Stimulated activated CD8-positive, alpha-beta memory T cell treated with anti-CD3 and anti-CD28 coated beads, Interleukin-12 subunit alpha, Interleukin-12 subunit beta, amount 100 ng/mL, for 24 hours (primary cell): ENCODE results near the gene FGFBP2.
A peak's percentile ranks its signal among the peaks of the same experiment; 100 is the strongest.

Experiments
- DNase-seq: peaks from one replicate; pipeline ENCODE4 v3.0.0-alpha.2; 2020; ENCODE audit errors: extremely low read depth

FGFBP2 gene

DNA sequence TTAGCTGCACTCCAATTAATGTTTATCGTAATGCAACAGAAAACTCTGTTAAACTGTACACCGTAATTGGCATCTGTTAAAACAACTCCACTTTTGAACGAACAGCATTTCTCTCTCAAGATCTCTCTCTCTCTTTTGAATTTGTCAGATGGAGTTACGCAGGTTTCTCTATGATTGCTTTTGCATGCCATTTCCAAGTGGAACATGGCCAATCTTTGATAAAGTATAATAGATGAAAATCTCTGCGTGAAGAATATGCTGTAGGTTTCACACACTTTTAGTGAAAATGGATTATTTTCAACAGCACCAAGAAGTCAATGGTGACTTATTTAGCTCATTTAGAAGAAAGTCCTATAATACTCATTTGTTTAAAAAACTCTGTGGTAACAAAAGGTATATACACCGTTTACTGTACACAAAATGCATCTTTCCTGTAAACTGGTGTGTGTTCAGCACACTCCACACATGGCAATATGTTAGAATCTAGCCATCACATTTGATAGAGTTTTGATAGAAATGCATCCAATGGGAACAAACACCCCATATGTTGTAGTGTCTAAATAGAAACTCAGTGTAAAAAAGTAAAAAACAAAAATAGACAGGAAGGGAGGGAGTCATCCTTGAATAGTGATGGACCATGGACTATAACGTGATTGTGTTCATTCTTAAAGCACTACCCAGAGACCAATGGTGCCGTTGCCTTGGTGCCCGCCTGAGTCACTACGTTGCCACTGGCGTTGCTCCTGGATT lies 5.8 kb upstream of the FGFBP2 start:
- no peak for DNase-seq

DNA sequence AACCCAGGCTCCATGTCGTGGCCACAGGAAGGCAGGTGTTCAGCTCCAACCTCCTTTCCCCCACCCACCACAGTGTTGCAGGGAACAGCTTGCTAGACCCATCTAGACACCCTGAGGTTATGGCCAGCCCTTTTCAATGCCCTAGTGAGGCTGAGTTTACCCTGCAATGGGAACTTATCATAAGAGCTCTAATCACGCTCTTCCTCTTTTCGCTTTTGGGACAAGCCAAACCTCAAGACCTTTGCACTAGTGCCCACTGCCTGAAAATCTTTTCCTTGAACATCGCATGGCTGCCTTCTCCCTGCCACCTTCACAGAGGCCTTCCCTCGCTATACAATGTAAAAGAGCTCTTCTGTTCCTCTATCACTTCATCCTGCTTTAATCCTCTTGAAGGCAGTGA lies 2.4 kb upstream of the FGFBP2 start:
- DNase-seq = no peak

DNA sequence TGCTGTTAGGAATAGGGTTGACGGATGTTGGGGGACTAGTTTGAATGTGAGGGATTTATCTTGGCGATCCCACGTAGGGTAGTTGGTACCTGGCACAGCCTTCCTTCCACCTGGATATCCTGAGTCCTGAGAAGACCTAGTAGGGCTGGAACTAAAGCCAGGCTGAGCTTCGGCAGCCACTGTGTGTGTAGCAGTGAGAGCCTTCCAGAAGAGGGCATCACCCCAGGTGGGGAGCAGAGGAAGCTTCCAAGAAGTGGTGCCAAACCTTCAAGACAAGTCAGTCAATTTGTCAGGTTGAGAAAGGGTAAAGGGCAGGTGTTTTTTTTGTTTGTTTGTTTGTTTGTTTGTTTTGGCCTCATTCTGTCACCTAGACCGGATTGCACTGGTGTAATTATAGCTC lies 1.2 kb upstream of the FGFBP2 start:
- DNase-seq = no peak

DNA sequence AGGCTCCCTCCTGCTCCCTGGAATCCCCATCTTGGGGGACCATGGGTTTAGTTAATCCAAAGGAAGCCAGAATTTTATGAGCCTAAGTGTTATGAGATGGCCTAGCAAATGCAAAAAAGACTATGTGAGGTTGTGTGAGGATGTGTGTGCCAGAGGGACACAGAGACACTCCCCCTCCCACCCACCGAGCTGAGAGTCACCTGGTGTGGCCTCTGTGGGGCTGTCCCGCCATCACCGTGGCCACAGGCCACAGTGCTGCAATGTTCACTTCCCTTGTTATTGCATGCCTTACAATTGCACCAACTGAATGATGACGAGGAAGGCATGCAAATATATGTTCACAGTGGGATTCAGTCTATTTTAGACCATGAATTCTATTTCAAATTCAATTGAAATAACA lies 601 bp upstream of the FGFBP2 start:
- peak; percentile 24 for DNase-seq

DNA sequence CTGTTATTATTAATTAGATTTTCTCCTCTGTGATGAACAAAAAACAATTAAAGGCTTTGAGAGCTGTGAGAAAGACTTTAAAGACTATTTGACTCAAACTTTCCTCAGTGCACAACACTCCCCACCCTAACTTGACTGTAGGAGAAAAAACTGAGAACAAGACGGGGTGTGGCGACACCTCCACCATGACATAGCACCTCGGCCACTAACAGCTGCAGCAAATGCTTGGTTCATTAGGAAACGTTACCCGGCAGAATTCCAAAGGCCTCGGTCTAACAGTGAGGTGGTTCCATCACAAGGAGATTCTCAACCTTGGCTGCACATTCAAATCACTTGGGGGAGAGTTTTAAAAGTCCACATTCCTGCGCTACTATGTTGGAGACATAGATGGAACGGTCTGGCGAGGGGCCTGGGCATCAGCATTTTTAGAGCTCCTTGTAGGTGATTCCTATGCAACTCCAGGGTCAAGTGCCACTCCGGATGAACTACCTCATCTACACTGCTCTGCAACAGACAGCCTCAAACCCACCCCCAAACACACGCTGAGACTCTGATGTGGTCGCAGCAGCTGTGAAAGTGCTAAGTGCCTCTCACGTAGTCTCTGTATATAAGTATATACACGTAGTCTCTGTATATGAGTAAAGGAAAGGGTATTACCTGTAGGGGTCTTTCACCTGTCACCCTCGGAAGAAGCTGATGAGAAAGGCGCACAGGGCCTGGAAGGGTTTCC lies 1.0 kb downstream of the FGFBP2 start:
- DNase-seq = no peak

DNA sequence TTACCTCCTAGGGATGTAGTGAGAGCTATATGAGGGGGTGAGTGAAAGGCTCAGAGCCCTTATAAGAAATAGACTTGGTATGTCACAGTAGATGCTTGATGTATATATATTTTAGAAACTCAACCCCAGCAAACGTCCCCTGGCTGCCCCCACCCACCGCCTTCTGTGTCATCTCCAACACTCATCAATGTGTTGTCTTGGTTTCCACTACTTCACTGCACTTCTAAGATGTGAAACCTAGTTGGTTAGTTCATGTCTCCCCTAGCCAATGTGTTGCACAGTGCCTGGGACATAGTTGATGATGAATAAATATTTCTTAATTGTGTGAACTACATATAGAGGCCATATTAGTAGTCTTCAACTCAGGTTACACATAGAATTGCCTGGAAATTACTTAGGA lies 4.4 kb downstream of the FGFBP2 start:
- no peak for DNase-seq

DNA sequence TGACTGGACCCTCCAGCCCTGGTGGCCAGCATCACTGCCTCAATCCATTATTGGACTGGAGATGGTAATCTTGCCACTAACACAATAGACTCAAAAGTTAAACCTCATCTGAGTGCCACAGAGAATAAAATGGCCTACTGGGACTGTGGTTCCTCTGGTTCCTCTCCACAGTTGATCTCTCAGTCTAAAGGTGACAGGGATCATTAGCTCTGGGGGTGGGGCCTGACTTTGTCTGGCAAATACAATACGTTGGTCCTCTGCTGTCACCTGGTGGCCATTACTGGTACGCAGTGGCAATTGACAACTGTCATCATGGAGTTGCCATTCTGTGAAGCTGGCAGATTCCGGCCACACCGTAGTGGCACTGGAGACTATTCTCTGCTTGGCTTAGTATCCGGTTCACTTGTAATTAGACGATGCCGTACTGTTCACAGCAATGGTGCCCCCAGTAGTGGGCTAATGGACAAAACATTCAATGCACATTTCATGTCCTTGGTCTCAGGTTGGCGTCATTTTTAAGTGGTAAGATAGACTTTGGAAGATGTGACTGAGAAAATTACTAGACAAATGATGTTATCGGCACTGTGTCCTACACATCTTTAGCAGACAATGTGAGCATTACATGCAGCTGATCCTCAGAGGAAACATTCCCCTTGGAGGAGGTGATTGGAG lies 6.7 kb downstream of the FGFBP2 start:
- peak; percentile 61 for DNase-seq

DNA sequence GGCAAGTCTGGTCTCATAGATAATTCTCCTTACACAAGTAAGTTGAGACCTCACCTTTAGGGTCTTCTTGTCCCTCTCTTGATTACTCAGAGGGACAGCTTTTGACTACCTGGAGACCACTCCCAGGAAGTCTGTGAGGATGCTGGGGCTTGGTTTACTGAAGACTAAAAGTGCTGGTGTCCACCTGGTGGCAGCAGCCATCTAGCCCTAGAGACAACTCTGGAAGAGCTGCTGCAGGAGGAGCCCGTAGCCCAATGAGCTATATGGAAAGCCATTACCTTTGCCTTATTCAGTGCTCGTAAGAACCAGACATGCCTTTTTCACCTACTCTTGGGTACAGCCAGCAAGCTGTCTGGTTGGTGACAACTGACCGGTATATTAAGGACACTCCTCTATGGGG lies 7.3 kb downstream of the FGFBP2 start:
- DNase-seq = no peak

DNA sequence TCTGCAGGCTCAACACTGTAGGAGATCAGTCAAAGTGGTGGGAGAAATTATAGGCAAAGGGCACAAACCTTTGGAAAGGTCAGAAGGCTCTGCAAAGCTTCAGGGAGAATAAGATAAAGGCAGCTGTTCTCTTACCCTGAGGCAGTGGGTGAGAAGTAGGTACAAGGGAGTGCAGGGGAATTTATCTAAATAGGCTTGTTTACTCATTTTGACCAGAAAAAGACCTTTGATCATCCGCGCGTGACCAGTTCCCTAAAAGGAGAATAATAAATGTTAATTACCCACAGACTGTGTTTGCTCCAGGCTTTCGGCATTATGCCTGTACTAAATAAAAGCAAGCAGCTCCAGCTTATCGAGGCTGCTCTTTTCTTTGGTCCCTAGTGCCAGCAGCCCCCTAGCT lies 9.3 kb downstream of the FGFBP2 start:
- DNase-seq = no peak

DNA sequence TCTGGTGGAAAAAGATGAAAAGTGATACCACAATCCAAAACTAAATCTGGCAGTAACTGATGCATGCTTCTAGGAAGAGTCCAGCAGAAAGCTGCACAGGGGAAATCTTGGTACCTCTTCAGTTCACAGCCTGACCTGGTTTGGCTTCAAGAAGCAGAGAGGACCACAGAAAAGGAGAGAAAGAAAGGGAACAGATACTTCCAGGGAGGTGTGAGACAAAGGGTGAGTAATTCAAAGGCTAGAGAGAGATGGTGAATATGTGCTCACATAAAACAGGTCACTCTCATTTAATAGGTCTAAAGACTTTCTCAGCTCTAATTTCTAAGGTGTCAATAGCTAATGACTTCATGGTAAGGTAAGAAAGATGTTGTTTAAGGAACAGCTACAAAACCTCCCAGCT lies 11.2 kb downstream of the FGFBP2 start:
- DNase-seq = no peak

DNA sequence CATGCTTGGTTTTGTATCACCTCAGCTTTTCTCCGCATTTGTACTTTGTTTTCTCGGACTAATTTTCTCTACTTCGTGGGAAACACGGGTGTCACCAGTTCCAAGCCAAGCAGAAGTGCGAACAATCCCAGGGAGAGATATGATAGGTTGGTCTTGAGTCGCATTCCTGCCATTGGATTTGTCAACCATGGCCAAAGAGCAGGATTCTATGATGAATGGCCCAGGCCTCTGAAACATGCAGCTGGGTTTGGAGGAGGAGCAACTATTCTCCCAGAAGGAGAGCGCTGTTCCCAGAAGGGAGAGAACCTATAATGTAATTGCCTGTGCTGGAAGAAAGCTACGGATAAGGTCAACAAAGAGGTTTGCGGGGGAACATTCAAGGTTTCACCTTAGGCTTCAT lies 14.1 kb downstream of the FGFBP2 start:
- DNase-seq = no peak

DNA sequence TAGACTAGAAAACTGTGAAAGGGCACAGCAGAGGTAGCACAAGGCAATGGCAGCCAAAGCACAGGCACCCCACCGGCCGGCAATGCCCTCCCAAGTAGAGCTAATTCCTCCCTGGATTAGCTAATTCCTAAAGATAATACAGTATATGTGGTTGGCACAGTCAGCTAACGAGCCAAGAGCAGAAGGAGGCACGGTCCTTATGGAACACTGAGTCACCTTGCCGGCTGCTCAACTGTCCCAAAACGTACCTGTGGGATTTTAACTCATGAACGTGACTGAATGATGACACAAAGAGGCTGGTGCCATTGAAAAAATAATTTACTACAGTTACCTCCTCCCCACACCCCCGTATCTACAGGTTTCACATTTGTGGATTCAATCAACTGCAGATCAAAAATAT lies 15.3 kb downstream of the FGFBP2 start:
- no peak for DNase-seq

DNA sequence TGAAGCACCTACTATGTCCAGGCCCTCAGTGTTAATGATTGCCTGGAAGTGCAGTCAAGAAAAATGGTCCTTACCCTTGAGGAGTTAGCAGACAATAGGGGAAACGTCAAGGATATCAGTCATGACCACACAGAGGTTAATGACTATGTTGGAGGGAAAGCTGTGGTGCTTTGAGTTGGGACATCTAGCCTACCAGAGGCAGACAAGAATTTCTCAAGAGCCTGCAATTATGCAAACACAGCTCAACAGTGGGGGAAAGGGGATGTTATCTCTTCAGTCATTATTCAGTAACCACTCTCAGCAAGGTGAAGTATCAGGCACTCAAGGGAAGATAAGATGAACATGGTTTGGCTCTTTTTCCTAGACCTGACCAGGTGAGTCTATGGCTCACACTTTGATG lies 17.5 kb downstream of the FGFBP2 start:
- DNase-seq = no peak

DNA sequence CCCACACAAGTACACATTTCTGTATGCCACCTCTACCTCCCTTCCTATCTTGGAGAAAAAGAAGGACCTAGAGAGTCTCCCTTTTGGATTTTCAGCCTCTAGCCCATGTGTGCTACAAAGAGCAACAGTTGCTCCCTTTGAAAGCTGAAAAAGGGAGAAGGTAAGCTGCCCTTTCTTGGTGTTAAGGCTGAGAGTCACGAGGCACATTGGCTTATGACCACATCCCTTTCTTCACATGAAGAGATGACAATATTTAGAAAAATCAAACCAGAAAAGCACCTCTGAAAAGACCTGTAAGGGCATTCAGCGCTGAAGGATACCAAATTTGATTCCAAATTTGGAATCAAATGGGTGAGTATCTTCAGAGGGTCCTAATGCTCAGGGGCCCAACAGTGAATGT lies 18.1 kb downstream of the FGFBP2 start:
- DNase-seq = no peak

DNA sequence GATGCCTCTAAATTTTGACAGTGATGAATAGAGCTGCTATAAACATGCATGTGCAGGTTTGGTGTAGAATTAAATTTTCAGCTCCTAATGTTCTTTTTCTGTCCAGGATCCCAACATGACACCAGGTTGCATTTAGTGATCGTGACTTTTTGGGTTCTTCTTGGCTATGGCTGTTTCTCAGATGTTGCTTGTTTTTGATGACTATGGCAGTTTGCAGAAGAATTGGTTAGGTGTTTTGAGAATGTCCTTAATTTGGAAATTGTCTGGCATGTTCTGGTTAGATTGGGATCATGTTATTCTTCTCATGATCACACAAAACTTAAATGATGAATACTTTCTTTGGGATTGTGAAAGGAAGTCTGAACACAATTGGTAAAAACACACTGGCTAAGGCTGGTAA lies 20.7 kb downstream of the FGFBP2 start:
- no peak for DNase-seq

DNA sequence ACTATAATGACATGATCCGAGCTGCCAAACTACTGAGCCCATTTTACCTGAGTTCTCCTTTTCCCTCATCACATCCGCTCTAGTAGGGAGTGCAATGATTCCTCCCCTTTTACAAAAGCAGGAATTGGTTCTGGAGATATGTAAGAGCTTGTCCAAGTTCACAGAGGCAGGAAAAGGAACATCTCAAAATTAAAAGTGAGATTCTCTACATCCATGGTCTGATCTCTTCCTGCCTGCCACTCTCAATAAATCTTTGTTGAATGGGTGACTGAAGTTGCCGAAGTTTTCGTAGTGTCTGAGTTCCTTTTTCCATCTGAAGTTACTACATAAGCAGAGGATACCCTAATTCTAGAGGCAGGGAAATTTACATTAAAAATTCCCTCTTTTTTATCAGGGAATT lies 24.3 kb downstream of the FGFBP2 start, which contains the start of gene FGFBP1:
FGFBP1 (minus strand) TSS at position 101 of the 400 bp plus-strand sequence. CDS start 2,108 bp downstream, outside the sequence.
- no peak for DNase-seq

DNA sequence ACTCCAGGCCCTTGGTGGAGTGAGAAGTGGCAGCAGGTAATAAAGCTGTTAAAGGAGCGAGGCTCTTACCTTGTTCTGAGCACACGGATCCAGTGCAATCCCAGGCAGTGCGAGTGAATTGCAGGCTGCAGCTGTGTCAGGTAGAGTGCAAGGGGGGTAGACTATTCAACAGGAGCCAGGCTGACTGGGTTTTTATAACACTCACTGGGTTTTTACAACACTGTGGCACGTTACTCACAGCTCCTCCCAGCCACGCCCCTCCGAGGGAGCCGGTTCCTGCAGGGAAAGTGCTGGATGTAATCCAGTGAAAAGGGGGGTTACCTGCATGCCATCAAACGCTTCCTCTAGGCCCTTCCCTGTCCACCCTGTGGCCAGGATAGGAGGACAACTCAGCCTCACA lies 24.8 kb downstream of the FGFBP2 start:
- no peak for DNase-seq

DNA sequence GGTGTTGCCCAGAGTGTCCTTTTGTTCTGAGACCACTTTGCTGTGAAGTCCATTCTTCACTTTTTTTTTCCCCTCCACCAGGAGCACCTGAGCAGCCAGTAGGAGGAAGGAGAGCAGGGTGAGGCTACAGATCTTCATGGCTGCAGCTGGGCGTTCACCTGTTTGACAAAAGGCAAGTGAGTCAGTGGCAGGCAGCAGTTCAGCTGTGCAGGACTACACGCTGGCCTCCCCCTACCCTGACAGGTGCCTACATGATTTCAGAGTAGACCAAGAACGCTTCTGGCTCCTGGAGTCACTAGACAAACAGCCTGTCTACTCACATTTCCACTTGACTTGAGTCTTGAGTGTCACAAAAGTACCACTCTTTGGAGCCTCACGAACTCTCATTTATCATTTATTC lies 26.5 kb downstream of the FGFBP2 start:
- no peak for DNase-seq

DNA sequence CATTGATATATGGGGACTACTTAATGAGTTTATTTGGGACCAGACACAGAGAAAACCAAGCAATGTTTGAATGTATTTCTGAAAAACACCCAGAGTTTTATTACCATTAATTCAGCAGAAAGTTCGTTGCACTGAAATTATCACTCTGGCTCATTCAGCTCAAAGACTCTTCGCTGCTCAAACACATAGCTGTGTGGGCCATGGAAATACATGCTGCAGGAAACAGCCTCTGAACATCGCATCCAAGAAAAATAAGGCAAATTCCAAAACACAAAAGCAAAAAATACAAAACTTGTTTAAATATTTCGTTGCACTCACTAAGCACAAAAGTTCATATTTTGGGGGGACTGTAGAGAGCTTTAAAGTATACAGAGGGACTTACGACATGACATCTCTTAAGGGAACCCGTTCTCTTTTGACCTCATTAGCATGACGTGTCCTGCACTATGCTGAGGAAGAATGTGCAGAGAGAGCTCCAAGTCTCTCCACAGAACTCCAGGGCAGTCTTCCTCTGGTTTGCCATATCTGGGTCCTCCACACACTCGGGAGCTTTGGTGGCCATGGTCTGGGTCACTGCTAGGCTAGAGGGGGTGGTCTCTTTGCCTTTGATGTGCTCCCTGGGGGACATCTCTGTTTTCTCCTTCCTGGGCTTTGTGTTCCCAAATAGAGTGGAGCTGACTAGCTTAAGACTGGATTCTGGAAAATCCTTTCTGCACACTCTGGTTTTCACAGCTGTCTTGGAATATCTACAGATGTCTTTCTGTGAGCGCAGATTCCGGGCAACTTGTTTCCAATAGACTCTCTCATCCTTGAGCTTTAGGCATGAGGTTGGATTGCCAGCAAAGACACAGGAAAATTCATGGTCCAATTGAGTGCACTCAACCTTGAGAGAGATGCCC lies 27.2 kb downstream of the FGFBP2 start:
- DNase-seq = no peak

DNA sequence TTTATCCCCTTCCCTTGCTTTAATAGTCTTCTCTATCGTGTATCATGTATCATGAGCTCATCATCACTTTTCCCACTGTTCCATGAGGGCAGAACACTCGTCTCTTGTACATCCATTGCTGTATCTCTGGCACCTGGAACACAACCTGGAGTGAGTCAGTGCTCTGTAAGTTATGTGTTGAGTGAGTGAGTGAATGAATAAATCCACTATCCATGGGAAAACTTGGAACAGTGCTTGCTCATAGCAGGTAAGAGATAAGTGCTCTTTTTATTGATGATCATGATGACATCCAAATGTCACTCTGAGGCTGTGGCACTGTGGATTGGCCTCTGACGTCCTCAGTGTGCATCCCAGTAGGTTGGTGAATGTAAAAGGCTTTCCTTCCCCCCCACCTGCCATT lies 28.7 kb downstream of the FGFBP2 start:
- no peak for DNase-seq

DNA sequence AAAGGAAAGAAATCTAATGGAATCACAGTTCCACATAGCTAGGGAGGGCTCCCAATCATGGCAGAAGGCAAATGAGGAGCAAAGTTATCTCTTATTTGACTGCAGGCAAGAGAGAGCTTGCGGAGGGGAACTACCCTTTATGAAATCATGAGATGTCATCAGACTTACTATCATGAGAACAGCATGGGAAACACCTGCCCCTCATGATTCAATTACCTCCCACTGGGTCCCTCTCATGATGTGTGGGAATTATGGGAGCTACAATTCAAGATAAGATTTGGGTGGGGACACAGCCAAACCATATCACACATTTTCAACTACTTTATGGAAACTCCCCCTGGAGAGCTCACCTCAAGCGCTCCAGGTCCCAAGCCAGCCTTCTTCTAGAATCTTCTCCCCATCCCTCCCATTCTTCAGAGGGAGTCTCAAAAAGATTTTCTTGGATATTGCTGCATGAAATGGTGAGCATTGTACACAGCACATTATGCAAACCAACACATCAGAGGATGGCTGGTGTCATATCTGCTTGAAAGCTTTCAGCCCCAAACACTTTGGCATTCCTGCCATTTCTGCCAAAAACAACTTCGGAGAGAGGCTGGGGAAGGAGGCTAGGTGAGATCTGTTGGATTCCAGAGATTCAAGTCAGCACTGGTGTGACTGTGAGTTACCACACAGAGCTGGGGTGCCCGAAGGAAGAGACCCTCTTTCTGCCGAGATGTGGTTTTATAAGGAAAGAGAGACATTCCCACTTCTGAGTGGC lies 31.3 kb downstream of the FGFBP2 start:
- no peak for DNase-seq
